ENCODE data around the gene RNF26.
A peak's percentile ranks its signal among the peaks of the same experiment; 100 is the strongest.

Gene RNF26

DNA sequence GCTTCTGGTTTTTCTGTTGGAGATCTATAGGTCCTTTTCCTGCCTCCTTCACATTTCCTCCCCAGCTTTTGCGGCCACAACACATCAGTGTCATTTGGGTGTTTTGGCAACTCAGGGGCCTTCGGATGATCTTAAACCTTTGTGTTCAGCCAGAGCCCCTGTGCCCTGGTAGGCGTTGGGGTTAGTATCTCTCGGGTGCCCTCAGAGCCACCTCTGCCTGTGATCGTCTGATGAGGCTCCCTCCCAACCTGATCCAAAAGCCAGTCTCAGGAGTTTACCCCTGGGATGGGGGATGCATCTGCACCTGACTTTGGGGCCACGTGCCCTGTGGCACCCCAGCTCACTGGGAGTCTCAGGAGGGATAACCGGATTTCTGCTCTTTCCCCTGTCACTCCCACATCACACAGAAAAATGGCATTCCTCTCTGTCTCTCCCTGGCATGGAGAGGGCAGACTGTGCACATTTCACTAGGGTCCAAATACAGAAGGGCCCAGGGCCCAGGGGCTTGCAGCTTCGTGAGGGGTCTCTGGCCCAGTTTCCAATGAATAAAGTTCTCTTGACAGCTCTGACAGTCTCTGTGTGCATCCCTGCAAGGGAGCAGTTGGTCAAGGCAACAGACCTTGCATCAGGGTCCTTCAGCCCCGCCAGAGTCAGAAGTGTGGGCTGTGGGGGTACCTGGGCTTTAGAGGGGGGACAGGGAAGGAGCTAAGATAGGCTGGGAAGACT is 2.6 kb downstream of the RNF26 start:
- no peak for DNase-seq

DNA sequence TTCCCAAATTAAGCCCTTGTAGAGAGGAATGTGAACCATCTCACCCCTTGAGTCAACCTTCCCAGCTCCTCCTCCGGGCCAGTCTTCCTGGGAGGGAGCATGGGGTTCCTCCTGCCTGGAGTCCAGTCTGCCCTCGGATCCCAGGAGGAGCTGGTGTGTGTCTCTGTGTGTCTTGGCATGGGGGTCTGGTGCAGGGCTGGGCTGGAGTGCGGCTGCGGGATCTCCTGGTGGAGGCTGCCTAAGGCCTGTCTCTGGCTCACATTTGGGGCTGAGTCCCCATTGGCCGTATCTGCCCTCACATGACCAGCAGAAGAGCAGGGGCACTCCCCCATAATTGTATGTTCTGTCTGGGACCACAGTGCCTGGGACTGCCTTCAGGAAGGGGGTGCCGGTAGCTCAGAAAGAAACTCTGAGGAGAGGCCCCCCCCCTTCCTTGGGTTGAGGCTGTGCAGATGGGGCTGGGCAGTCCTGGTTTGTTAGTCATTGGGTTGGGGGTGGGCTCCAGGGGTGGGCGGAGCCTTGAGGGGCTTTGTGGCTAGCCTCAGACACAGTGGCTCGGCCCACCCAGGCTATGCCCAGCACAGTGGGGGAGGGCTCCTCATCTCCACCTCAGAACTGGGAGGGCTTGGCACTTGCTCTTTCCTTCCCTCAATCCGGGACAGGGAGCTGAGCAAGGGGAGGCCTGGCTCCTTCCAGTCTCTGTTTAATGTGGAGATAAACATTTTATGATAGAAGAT is 3.4 kb downstream of the RNF26 start:
- DNase-seq, result no peak

DNA sequence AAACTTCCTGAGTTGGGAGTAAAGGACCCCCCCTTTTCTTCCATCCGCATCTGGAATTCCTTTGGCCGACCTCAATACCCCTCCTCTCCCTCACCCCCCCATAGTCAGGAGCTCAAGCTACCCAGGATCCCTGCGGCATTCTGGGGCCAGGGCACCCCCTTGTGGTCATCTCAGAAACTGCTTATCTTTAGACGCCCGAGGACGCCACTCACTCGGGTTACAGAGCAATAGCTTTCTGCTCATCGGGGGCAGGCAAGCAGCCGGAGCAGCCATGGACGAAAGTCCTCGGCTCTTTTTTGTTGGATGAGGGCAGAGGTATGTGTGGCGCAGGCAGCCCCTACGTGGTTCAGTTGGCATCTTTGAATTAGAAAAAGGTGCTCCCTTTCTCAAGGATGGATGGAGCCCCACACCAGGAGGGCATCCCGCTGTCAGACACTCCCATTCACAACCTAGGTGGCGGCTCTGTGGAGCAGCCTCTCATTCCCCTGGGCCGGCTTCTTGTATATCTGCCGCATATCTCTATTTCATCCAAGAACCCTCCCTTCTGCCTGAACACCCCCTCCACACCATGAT is 4.1 kb downstream of the RNF26 start:
- DNase-seq, result peak; percentile 82

DNA sequence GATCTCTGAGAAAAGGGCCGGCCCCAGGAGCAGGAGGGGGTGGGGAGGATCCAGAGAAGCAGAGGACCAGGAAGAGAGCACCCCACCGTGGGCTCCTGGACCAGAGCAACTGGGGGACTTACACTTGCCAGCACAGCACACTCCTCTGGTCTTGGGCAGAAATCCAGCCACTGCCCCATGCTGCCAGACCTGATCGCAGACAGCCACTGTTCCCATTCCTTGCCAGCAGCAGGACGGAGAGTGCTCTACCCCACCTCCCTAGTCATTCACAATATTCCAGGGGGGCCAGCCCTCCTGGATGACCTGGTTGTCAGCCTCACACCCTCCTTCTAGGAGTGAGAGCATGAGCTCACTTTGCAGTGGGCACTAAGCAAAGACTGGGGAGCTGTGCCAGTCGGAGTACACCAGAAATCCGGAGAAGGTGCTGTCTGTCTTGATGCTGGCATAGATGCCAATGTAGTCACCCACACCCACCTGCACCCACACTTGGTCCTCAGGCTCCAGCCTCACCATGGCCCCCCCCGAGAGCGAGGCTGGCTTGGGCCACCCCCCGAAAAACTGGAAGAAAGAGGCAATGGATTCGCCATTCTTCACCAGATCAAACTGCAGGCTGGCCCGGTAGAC is 4.8 kb downstream of the RNF26 start:
- no peak for DNase-seq

DNA sequence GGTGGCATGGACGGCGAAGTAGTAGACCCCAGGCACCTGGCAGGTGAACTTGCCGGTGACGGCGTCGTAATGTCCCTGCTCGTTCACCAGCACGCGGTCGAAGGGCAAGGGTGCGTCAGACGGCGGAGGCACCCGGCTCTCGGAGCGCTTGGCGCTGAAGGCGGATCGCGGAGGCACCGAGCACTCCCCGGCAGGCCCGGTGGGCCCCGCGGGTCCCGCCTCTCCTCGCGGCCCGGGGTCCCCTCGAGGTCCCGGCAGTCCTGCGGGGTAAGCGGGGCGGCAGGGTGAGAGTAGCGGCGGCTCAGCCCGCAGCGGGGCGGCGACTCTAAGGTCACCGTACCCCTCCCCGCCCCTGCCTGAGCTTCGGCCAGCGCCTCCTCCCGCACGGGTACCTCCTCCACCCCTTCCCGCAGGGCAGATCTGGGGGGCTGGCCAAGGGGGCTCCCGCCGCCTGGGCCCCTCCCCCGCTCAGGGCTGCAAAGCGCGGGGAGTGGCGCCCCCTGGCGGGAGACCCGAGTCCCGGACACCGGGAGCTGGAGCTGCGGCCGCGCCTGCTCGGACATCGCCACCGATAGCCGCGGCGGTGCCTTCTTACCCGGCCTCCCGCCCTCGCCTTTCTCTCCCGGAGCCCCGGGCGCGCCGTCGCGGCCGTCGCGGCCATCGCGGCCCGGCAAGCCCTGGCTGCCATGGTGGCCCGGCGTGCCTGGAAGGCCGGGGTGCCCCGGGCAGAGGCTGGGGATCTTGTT is 5.4 kb downstream of the RNF26 start:
- DNase-seq, result peak; percentile 56

DNA sequence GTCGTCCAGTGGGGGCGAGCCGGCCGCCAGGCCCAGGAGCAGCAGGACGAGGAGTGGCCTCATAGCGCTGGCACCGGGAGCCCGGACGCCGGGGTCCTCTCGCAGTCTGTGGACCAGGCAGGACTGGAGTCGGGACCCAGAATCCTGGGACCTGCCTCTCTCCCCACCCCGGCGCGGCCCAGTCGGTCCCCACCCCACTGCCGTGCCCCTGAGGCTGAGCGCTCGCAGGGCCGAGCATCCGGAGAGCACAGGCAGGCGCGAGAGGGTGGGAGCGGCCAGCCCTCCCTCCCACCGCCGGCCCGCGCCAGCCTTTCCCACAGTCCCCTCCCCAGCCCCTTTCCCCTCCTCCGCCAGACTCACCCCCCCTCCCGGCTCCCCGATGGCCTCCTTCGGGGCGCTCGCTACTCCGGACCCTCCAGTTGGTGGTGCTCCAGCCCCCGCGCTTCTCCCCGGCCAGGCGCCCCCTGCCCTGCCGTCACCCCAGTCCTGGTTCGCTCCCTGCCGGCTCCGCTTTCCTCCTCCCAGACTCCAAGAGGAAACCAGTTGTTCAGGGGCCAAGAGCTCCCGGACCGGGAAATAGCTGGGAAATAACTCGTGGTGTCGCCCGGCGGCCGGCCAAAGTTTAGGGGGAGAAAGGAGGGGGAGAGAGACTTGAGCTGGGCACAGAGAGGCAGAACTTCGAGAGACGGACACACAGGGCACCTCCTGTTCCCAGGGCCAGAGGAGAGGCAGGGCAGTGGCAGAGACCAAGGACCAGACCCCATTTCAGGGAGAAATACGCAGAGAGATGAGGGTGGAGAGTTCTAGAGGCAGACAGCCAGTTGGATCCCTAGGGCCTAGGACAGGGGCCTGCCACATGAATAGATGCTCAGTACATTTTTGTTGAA is 6.3 kb downstream of the RNF26 start, which contains the start of gene C1QTNF5:
Gene C1QTNF5 (minus strand): TSS at position 549 of the 887 bp plus-strand sequence. CDS start 486 bp downstream, at position 63.
- no peak for DNase-seq

DNA sequence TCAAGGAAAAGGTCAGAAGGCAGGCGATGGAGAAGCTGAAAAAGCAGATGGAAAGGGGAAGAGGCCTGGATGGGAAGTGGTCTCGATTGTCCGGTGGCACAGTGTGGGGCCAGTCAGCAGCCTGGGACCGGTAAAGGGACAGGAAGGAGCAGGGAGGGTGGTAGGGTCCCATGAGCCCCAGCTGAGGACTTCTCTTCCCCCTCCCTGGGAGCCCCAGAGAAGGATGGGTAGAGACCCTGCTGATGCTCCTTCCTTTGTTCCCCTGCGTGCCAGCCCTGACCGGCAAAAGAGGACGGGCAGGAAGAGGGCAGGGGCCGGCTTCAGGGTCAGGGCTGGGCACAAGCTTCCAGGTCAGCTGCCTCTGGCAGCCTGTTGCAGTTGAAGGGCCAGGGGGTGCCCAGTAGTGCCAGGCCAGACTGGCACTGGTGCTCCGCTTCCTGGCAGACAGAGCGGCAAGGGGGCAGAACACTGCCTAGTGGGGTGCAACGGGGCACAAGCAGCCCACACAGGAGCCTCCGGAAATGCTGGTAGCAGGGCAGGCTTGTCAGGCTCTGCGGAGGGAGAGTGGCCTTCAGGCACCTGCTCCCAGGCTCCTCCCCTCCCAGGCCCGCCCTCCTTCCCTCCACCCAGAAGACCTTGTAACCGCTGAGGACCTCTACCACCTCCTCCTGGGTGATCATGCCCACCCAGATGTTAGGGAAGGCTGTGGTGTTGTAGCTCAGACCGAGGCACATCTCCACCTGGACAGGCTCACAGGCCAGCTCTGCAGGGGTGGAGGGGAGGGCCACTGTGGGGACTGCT is 7.1 kb downstream of the RNF26 start:
- no peak for DNase-seq

DNA sequence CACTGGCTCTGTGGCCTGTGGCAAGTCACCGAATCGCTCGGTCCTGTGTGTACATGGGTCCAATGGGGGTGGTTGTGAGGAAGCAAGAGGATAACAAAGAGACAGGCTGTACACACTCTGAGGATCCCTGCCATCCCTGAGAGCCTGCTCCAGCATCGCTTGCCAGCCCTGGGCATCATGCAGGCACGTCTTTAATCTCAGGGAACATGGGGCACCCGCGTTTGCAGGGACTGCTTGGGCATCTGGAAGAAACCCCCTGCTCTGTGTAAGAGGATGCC is 7.6 kb downstream of the RNF26 start:
- DNase-seq, result no peak

DNA sequence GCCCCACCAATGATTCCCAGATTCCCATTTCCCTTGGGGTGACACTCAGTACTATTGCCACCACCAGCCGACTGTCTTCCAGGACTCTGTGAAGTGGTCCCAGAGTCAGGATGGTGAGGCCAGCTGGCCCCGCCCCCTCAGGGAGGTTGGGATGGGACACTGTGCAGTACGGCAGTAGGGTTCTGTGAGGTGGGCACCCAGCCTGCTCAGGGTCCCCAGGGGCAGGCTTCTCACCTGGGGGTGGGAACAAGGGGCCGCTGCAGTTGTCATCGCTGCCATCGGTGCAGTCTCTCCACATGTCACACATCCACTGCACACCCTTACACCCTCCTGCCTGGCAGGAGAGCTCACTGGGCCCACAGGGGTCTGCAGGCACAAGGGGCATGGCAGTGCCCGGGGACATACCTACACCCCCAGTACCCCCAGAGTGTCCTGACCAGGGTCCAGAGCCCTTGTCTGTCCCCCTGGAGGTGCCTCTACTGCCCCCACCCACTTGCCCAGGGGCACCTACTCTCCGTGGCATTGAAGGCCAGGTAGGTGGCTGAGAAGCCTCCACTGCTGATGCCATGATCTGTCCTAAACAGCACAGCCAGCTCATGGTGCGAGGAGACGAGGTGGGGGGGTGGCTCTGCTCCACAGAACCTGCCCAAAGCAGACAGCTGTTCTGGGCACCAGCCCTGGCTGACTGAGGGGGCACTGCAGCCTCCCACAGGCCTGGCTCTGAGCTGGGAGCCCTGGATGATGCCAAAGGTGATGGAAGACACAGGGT is 8.2 kb downstream of the RNF26 start:
- no peak for DNase-seq

DNA sequence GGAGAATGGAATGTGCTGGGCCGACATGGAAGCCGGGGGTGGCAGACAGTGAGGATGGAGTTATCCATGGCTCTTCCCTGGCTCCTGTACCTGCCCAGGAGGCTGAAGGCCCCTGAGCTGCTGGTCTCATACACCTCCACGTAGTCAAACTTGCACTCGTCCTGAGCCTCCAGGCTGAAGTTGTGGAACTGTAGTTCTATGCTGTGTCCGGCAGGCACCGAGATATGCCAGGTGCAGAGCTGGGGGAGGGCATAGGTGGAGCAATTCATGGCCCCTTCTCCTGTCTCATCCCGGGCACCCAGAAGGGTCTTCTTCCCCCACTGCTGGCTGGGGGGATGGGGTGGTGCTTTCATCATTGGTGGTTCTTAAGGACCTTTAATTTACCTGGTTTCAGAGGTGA is 9.4 kb downstream of the RNF26 start:
- no peak for DNase-seq

DNA sequence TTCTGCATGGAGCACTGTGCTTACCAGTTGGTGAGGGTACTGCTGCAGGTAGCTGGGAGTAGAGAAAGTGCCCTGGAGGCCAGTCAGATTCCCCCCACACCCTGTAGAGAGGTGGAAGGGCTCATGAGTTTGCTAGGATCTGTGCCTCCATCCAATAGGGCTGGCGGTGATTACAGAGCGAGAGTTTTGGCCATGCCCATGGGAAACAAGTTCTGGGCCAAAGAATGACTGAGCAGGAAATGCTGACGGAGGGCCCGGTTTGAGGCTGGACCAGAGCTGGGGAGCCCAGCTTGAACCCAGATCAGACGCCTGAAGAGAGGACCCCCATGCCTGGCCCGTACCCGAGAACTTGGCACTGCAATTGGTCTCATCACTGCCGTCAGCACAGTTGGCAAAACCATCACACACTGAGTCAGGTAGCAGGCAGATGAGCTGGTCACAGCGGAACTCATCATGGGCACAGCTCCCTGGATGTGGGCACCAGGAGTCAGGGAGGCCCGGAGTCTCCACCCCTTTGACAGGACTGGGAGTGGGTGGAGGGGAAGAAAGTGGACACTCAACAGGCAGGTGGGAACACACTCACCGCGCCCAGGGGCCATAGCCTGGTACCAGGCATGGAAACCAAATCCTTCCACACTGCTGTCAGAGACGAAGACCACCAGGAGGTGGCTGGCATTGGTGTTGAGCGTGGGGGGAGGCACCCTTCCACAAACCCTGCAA is 10.1 kb downstream of the RNF26 start:
- DNase-seq, result no peak

DNA sequence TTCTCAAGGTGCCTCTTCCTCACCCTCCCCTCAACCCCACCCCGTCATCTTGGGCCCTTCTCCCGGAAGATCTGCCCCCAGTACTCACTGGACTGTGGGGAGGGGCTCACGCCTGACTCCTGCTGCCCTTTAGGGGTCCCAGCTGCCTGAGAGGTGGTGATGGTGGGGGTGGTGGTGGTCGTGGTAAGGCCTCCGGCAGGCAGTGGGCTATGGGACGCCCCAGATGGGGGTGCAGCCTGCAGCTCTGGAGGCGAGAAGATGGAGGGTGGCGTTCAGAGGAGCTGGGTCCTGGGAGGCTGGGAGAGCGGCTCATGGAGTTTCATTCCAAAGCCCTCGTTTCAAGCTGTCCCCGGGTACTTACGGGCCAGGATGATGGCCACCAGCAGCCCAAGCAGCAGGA is 11.4 kb downstream of the RNF26 start:
- DNase-seq, result no peak

DNA sequence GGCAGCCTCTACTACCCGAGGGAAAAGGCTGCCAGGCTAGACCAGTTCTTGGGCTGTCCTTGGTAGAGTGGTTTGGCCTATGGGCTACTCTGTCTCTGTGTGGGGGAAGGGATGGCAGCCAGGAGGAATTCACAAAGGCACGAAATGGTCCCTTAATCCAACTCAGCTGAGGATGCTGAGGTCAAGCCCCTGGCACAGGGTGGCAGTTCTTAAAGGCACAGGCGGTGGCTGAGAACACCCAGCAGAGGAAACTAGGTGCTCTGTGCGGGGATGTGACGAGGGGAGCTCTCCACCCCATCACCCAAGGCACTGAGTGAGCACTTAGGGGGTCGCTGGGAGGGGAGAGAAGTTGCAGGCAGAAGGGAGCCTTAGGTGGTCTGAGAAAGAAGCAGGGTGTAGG is 12.3 kb downstream of the RNF26 start, which contains the start of gene MFRP:
Gene MFRP (minus strand): TSS at position 101 of the 400 bp plus-strand sequence. CDS start 192 bp downstream, outside the sequence.
- DNase-seq, result no peak

DNA sequence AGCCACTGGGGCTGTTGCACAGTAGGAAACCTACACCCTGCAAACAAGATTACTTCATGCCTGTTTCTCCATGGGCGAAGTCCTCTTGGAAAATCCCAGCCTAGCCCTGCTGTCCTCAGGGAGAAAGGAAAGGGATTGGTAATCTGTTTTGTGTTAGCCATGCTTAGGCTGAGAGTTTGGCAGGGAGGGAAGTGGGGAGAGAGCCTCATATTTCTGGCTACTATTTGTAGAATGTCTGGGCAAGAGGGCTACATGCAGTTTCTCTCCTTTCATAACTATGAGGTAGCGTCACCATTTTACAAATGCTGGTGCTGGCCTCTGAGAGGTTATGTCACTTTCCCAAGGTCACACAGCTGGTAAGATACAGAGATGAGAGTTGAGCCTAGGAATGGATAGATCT is 12.9 kb downstream of the RNF26 start:
- DNase-seq, result no peak

DNA sequence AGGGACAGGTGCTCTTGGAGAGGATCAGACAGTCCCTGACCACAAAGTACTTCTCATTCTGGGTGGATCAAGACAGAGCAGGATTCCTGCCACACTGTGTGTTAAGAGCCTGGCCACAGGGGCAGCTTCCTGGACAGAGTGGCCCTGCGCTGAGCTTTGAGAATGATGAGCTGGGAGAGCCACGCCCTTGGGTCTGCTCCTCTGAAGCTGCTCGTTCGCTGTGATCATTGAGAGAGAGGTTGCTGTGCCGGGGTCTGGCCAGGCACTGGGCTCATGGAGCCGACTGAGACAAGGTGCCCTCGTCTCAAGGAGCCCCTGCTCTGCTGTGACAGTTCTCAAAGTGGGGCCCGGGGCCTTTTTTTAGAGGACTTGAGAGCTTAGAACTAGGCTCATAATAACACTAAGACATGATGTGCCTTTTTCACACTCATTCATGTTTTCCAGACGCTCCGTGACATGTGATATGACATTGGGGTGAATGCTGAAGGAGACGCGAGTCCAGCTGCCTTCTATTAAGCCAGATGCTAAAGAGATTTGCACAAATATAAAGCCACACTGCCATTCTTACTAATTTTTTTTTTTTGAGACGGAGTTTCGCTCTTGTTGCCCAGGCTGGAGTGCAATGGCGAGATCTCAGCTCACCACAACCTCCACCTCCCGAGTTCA is 13.7 kb downstream of the RNF26 start:
- no peak for DNase-seq

DNA sequence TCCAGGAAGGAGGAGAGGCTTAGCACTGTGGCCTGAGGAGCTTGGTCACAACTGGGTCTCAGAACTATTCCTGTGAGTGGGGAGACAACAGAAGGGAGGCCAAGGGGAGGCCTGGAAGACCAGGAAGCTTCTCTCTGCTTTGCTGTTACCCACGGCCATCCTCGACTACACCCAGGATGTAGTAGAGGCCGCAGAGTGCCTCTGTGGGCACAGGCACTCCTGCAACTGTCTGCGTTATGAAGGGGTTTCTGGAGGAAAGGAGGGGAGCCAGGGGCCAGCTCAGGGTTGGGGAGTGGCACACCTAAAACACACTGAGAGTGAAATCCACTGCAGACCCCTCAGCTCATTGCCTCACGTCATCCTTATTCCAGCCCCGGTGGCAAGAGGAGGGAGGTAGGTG is 16.0 kb downstream of the RNF26 start:
- no peak for DNase-seq

DNA sequence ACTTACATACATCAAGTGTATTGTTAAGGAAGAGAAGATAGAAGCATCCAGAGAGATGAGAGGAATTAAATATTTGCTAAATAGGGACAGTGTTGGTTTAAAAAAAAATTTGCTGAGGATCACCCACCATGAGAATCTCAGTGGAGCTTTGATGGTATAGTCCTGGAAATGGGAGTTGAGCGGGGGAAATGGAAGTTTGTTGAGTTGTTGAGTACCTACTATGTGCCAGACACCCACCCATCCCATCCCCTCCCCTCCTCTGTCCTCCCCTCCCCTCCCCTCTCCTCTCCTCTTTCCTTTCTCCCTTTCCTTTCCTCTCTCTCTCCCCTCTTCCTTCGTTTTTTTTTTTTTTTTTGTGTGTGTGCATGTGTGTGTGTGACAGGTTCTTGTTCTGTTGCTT is 16.9 kb downstream of the RNF26 start:
- DNase-seq, result no peak

DNA sequence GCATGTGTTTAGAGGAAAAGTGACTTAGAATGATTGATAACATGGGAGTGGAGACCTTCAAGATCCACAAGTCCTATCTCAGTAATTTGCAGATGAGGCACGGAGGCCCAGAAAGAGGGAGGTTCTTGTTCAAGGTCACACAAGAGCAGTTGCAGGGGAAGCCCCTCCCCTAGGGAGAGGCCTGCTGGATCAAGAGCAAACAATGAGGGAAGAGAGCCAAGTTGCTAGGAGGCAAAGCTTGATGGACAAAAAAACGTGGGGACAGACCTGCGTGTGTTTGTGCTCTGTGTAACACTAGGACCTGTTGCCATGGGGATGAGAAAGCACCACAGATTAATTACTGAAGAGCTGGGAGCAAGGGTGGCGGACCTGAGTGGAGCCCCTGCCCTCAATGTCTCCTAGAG is 18.5 kb downstream of the RNF26 start:
- DNase-seq, result no peak
